ENCODE data around the gene SELENOV.

- TF ChIP-seq CTCF (IDR thresholded peaks at IDR 0.05 in 8 of 11, conservative IDR thresholded peaks at IDR 0.05 in 3 of 11), result no peak
- TF ChIP-seq POLR2AphosphoS5 (IDR thresholded peaks at IDR 0.05), result no peak
These were observed 43.1 kb downstream of the SELENOV start for GRCh38 chr19:39557811-39558623.
